Measurements from ENCODE around the gene PIGU.

DNA sequence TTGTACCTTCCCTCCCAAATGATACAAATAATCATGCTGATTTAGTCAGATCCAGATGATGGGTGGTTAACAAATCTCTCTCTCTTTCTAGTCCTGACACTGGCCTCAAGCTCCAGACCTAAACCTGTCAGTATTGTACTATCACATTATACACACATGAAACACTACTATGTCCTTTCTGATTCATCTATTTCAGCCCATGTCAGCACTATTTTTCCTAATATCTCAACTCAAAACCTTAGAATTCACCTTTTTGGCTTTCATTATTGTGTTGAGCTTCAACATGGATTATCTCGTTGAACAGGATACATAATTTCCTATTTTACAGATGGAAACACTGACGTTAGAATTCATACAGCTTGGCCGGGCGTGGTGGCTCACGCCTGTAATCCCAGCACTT, 3.5 kb downstream of the PIGU start:
- TF ChIP-seq, protein P1, sequence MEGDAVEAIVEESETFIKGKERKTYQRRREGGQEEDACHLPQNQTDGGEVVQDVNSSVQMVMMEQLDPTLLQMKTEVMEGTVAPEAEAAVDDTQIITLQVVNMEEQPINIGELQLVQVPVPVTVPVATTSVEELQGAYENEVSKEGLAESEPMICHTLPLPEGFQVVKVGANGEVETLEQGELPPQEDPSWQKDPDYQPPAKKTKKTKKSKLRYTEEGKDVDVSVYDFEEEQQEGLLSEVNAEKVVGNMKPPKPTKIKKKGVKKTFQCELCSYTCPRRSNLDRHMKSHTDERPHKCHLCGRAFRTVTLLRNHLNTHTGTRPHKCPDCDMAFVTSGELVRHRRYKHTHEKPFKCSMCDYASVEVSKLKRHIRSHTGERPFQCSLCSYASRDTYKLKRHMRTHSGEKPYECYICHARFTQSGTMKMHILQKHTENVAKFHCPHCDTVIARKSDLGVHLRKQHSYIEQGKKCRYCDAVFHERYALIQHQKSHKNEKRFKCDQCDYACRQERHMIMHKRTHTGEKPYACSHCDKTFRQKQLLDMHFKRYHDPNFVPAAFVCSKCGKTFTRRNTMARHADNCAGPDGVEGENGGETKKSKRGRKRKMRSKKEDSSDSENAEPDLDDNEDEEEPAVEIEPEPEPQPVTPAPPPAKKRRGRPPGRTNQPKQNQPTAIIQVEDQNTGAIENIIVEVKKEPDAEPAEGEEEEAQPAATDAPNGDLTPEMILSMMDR (conservative IDR thresholded peaks at IDR 0.05) = no peak
- TF ChIP-seq EZH2 (IDR thresholded peaks at IDR 0.05; ENCODE audit: low read depth) = no peak
